Memory B cell (primary cell): ENCODE results near the gene TRIM65.
"Not testable (repeated sequence)": the region's sequence is repeated elsewhere in the genome, so short reads cannot be mapped to it uniquely, and the experiment has no call there.

Source experiments
- ATAC-seq: fragments of 150-1000 bp; cut with Tn5 transposase; 2 replicates; pipeline ENCODE4 v1.10.0; 2021; ENCODE audit warnings: low read depth, mild to moderate bottlenecking, moderate library complexity
- DNase-seq, 2 donors: peaks; one replicate each; pipeline ENCODE4 v3.0.0; 2022; ENCODE audit warnings: low spot score in 2 of 2
- H3K27ac Mint-ChIP-seq: one replicate; pipeline ENCODE4 v1.8.0; 2022; ENCODE audit warnings: mild to moderate bottlenecking, moderate library complexity, mixed read lengths
- H3K27me3 Mint-ChIP-seq: one replicate; pipeline ENCODE4 v1.8.0; 2022; ENCODE audit warnings: mixed read lengths
- H3K36me3 Mint-ChIP-seq: one replicate; pipeline ENCODE4 v1.8.0; 2022; ENCODE audit warnings: mild to moderate bottlenecking, mixed read lengths
- H3K4me1 Mint-ChIP-seq: one replicate; pipeline ENCODE4 v1.8.0; 2022; ENCODE audit warnings: mixed read lengths
- H3K4me3 Mint-ChIP-seq: one replicate; pipeline ENCODE4 v1.8.0; 2022; ENCODE audit warnings: mild to moderate bottlenecking, moderate library complexity, mixed read lengths
- H3K9me3 Mint-ChIP-seq: one replicate; pipeline ENCODE4 v1.8.0; 2022; ENCODE audit warnings: mixed read lengths

TRIM65 gene

DNA sequence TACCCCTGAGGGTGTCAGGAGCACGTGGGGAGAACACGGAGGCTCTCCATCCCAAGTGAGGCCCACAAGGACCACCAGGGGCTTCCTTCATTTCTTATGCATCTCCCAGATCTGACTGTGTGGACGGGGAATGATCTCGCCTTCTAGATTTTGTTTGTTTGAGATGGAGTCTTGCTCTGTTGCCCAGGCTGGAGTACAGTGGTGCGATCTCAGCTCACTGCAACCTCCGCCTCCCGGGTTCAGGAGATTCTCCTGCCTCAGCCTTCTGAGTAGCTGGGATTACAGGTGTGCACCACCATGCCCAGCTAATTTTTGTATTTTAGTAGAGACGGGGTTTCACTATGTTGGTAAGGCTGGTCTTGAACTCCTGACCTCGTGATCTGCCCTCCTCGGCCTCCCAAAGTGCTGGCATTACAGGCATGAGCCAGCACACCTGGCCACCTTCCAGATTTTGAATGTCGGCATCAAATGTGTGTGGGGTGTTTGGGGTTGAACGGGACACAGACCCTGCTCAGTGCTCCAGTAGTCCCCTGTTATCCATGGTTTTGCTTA is 27.9 kb downstream of the TRIM65 start:
- ATAC-seq, H3K9me3 Mint-ChIP-seq, H3K27me3 Mint-ChIP-seq, H3K4me3 Mint-ChIP-seq, DNase-seq, H3K36me3 Mint-ChIP-seq, H3K27ac Mint-ChIP-seq: not testable (repeated sequence)
- peaks cover 11% of the 10 kb centered on the region for H3K4me1 Mint-ChIP-seq

DNA sequence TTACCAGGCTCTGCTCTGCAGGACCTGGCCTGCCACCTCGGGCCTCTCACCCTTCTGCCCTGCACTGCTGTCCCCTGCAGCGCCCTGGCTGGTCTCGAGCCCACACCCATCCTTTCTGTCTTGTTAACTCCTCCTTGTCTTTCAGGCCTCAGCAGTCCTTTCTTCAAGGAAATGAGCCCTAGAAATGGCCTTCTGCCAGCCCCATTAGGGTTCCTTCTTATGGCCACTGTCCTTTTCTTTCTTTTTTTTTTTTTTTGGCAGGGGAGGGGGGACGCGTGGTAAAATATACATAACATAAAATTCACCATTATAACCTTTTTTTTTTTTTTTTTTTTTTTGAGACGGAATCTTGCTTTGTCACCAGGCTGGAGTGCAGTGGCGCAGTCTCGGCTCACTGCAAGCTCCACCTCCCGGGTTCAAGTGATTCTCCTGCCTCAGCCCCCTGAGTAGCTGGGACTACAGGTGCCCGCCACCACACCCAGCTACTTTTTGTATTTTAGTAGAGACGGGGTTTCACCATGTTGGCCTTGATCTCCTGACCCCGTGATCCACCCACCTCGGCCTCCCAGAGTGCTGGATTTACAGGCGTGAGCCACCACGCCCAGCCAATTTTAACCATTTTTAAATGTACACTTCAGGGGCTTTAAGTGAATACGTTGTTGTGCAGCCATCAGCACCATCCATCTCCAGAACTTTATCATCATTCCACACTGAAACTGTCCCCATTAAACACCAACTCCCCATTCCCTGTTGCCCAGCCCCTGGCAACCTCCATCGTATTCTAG is 31.2 kb downstream of the TRIM65 start:
- Mint-ChIP-seq H3K27ac (peak overlapping the region; percentile 93), H3K4me1 (peaks cover 13% of the 10 kb centered on the region)
- H3K36me3 Mint-ChIP-seq, DNase-seq, ATAC-seq, H3K9me3 Mint-ChIP-seq, H3K4me3 Mint-ChIP-seq, H3K27me3 Mint-ChIP-seq: not testable (repeated sequence)

DNA sequence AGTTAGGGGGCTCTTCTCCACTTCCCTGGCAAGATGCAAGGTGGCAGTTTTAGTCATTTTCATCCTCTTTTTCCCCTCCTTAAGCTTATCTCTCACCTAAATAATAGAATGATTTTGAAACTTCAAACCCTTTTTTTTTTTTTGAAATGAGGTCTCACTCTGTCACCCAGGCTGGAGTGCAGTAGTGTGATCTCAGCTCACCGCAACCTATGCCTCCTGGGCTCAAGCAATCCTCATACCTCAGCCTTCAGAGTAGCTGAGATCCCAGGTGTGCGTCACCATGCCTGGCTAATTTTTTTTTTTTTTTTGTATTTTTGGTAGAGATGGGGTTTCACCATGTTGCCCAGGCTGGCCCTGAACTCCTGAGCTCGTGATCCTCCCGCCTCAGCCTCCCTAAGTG is 31.9 kb downstream of the TRIM65 start:
- not testable (repeated sequence) for H3K27me3 Mint-ChIP-seq, DNase-seq, H3K9me3 Mint-ChIP-seq, H3K36me3 Mint-ChIP-seq
- H3K4me3 Mint-ChIP-seq: peak overlapping the region; percentile 21
- ATAC-seq: peak; percentile 28
- peaks cover 13% of the 10 kb centered on the region for H3K4me1 Mint-ChIP-seq
- H3K27ac Mint-ChIP-seq: peak overlapping the region; percentile 93

DNA sequence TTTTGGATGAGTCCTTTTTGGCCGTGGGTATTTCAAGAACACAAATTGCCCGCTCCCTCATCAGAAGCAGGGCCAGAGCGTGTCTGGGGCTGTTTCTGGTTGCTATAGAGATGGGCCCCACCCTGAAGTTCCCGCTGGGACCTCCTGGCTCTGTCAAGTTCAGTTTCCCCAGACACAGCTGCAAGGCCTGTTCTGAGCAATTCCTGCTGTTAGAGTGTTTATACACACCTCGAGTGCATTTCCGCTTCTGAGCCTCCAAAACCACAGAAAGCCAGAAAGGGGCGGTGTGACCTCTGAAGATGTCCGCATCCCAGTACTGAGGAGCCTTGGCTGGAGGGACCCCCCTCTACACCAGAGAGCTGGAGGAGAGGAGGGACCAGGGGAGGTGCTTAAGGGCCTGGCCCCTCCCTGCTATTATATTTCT is 32.3 kb downstream of the TRIM65 start:
- no peaks in the 10 kb centered on the region for H3K9me3 Mint-ChIP-seq
- H3K4me3 Mint-ChIP-seq: peak overlapping the region; percentile 52
- no peaks in the 10 kb centered on the region for H3K27me3 Mint-ChIP-seq
- peak overlapping the region; percentile 93 for H3K27ac Mint-ChIP-seq
- DNase-seq: peak; percentile 55 to 62
- no peaks in the 10 kb centered on the region for H3K36me3 Mint-ChIP-seq
- peaks cover 13% of the 10 kb centered on the region for H3K4me1 Mint-ChIP-seq
- peak; percentile 90 for ATAC-seq

DNA sequence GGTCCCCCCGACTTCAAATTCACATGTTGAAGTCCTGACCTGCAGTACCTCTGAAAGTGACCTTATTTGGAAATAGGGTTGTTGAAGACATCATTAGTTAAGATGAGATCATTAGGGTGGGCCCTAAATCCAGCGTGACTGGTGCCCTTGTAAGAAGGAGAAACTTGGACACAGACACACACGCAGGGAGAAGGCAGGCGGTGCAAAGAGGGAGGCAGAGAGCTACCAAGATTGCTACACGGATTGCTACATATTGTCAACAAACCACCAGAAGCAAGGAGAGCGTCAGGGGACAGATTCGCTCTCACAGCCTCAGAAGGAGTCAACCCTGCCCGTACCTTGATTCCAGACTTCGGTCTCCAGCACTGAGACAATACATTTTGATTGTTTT is 34.8 kb downstream of the TRIM65 start:
- DNase-seq (no peak), ATAC-seq (no peak)
- Mint-ChIP-seq H3K27ac (peak overlapping the region; percentile 65), H3K4me1 (peaks cover 26% of the 10 kb centered on the region), H3K9me3 (no peaks in the 10 kb centered on the region), H3K4me3 (no peak overlapping the region), H3K27me3 (no peaks in the 10 kb centered on the region), H3K36me3 (no peaks in the 10 kb centered on the region)

DNA sequence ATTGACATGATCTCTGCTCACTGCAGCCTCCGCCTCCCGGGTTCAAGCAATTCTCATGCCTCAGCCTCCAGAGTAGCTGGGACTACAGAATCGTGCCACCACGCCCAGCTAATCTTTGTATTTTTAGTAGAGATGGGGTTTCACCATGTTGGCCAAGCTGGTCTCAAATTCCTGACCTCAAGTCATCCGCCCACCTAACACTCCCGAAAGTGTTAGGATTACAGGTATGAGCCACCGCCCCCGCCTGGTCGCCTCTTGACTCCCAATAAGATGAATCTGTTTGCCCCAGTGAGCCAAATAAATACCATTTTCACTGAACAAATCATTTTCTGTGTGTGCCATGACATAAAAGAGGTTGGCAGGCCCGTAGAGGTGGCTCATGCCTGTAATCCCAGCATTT is 37.4 kb downstream of the TRIM65 start:
- H3K27ac Mint-ChIP-seq: peak overlapping the region; percentile 81
- not testable (repeated sequence) for H3K27me3 Mint-ChIP-seq, ATAC-seq, H3K9me3 Mint-ChIP-seq, H3K36me3 Mint-ChIP-seq, H3K4me3 Mint-ChIP-seq, DNase-seq
- peaks cover 22% of the 10 kb centered on the region for H3K4me1 Mint-ChIP-seq

DNA sequence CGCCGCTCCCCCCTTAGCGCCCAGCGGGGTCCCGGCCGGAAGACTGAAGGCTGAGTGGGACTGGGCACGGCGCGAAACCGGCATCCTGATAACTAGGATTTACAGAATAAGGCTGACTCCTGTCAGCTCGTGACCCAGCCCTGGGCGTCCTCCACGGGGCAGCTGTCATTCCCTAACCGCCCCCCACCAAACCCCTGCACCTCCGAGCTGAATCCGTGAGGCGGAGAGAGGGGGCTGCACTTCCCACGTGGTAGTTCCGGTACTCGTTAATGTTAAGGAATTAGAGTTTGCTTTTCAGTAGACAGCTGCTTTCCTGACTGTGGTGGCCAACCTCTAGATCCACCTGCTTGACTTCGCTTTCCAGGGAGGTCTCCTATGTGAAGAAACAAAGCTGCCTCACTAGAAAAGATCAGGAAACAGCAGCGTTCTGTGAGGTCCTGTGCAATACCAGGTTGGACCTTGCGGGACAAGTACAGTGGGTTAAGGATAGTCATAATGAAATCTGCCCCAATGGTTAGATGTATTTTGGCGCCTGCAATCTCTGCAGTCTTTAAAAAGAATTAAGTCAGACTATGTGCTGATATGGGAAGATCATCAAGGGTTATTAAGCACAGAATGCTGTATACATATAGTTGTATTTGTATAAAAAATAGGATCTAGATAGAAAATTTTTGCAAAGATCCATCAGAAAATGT is 40.5 kb downstream of the TRIM65 start:
- no peak for ATAC-seq
- Mint-ChIP-seq H3K27me3 (no peaks in the 10 kb centered on the region), H3K27ac (no peak overlapping the region), H3K36me3 (no peaks in the 10 kb centered on the region), H3K4me1 (peaks cover 21% of the 10 kb centered on the region), H3K4me3 (no peak overlapping the region), H3K9me3 (no peaks in the 10 kb centered on the region)
- DNase-seq: no peak

DNA sequence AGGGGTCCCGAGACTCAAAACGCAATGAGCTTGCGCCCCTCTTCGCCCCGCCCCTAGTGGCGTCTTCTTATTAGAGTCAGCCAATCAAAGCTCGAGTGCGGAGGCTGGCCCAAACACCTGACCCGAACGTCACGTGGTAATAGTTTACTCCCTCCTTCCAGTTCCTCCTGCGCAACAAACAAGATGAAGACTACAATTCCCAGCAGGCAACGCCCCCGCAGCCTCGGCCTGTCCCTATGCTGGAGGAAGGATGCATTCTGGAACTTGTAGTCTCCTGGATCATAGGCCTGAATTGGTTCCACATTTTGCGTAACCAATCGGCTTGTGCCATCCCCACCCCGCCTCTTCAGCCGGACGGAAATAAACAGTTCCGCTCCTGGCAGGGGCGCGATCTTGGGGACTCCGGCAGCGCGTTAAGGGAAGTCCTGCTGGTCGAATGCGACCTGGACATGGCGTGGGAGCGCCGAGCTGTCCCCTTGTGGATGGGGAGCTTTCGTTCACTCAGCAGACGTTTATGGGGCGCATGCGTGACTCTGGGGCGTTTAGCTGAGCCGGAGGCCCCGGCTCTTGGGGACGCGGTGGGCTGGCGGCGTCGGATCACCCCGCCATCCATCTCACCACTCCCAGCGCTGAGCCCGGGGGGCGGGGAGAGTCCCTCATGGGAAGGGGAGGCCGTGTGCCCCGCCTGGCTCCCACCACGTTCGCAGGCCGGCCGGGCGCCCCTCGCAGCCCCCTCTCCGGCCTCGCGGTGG is 41.3 kb downstream of the TRIM65 start, which contains the start of gene WBP2:
Gene WBP2, minus strand, starts transcription at position 26 of the 752 bp plus-strand sequence. CDS start 38 bp downstream, outside the sequence.
- ATAC-seq (peak; percentile 80), DNase-seq (peak; percentile 85 to 97)
- H3K4me1 Mint-ChIP-seq: peaks cover 21% of the 10 kb centered on the region
- H3K27ac Mint-ChIP-seq: no peak within 1 kb of the TSS
- no peaks in the 10 kb centered on the region for H3K9me3 Mint-ChIP-seq
- no peaks in the 10 kb centered on the region for H3K27me3 Mint-ChIP-seq
- no peaks in the 10 kb centered on the region for H3K36me3 Mint-ChIP-seq
- H3K4me3 Mint-ChIP-seq: no peak within 1 kb of the TSS

DNA sequence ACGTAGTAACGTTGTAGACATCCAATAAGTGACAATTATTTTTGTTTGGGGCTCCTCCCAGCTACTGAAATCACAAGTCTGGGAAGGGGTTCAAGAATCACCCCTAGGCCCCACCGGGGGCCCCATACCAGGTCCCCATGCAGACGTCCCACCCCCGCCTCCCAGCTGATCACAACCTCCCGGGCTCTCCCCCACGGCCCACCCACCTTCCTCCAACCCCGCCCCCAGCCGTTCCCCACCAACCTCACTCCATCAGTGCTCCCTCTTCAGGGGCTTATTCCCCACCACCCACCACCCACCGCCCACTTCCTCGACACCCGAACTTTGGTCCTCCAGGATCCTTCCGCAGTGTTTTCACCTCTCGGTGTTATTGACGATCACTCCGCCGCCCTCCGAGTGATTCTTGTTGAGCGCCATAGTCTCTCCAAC is 41.9 kb downstream of the TRIM65 start:
- Mint-ChIP-seq H3K27ac (no peak overlapping the region), H3K27me3 (no peaks in the 10 kb centered on the region), H3K36me3 (peaks cover under 1% of the 10 kb centered on the region), H3K4me1 (peaks cover 21% of the 10 kb centered on the region), H3K9me3 (no peaks in the 10 kb centered on the region), H3K4me3 (no peak overlapping the region)
- ATAC-seq (peak; percentile 0), DNase-seq (no peak)

DNA sequence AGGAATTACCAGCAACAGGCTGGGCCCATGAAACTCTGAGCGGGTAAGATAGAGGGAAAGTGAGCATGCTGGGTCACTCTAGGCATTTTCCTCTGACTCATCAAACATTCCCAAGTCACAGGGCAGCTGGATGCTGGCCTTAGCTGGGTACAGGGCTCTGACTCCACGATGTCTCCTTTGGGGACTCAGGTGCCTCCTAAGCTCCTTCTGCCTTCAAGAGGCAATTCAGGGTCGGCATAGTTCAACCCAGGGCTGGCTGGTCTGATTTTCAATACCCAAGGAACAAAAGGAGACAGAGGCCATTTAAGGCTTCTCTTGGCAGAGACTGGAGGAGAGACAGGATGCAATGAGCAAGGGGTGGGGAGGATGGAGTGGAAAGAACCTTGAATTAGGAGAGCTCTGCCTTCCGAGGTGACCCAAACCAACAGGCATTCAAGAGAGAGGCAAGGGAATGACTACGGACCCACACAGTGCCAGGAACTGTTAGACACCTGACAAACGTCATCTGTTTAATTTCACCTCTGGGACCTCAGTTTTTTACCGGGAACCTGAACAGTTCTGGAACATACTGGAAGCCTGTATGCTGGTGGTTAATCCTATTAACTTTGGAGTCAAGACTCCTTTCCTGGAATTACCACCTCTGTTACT is 42.5 kb downstream of the TRIM65 start:
- Mint-ChIP-seq H3K27me3 (no peaks in the 10 kb centered on the region), H3K36me3 (peaks cover 5% of the 10 kb centered on the region), H3K27ac (no peak overlapping the region), H3K4me1 (peaks cover 20% of the 10 kb centered on the region), H3K9me3 (no peaks in the 10 kb centered on the region), H3K4me3 (no peak overlapping the region)
- DNase-seq (no peak), ATAC-seq (no peak)

DNA sequence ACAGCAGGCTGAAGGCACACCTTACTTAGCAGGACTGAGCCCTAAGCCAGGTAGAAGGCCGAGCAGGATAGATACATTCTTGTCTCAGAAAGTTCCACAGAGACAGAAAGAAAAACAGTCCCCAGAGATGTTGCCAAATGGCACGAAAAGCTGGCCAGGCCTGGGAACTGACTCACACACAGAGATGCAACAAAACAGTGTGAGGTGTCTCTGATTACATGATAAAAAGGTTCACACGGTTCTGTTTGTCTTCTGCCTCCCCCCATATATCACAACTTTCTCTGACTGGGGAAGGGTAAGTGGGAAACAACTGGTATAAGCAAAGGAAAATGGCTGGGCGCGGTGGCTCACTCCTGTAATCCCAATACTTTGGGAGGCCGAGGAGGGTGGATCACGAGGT is 43.3 kb downstream of the TRIM65 start:
- DNase-seq: no peak
- no peak for ATAC-seq
- Mint-ChIP-seq H3K4me1 (peaks cover 15% of the 10 kb centered on the region), H3K4me3 (peak overlapping the region; percentile 65), H3K27me3 (no peaks in the 10 kb centered on the region), H3K9me3 (no peaks in the 10 kb centered on the region), H3K36me3 (peaks cover 6% of the 10 kb centered on the region), H3K27ac (no peak overlapping the region)

DNA sequence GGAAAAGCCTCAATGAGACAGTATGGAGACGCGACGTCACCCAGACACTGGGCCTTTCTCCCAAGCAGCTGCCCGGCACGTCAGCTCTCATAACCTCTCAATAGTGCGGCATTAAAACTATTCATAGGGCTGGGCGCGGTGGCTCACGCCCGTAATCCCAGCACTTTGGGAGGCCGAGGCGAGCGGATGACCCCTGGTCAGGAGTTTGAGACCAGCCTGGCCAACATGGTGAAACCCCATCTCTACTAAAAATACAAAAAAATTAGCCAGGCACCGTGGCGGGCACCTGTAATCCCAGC is 45.1 kb downstream of the TRIM65 start:
- Mint-ChIP-seq H3K4me1 (peaks cover 15% of the 10 kb centered on the region), H3K36me3 (peaks cover 12% of the 10 kb centered on the region)
- not testable (repeated sequence) for ATAC-seq, DNase-seq, H3K27ac Mint-ChIP-seq, H3K4me3 Mint-ChIP-seq, H3K27me3 Mint-ChIP-seq, H3K9me3 Mint-ChIP-seq

DNA sequence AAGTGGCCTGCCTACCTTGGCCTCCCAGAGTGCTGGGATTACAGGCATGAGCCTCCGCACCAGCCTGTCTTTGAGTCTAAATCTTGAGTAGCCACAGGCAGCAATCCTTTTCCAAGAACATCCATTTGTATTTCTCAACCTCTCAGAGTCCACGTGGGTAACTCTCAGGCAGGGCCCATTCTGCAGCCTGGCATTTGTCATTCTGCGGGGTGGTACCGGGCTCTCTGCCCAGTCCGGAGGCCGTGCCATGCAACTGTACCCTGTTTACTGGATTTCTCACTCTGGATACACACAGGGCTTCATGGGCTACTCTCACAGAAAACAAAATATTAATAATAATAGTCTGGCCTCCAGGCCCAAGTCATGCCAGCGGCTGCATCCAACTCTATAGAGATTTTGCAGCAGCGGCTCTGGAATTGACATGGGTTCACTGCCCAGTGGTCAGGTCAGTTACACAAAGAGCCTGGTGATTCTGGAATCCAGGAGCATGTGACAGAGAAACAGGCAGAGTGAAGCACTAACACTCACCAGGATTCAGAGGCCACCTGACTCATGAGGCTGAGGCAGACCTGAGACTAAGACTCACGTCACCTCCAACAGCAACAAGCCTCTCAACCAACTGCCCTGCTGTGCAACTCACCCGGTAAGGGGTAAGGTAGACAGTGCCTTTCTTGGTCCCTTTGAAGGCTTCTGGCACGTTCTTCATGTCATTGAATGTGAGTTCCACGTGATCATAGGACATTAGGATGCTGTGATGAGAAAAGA is 45.6 kb downstream of the TRIM65 start:
- H3K4me1 Mint-ChIP-seq: peaks cover 11% of the 10 kb centered on the region
- peaks cover 15% of the 10 kb centered on the region for H3K36me3 Mint-ChIP-seq
- H3K27ac Mint-ChIP-seq: no peak overlapping the region
- H3K27me3 Mint-ChIP-seq: no peaks in the 10 kb centered on the region
- DNase-seq (no peak), ATAC-seq (no peak)
- no peaks in the 10 kb centered on the region for H3K9me3 Mint-ChIP-seq
- H3K4me3 Mint-ChIP-seq: no peak overlapping the region
